Uterus (tissue), 4 donors: Measurements from ENCODE around the gene LARP1B. TPM values are rescaled to one million over a fixed set of nuclear protein-coding genes. Genes with fewer than 3 reads are reported as not detected.
"Not testable (repeated sequence)": the region's sequence is repeated elsewhere in the genome, so short reads cannot be mapped to it uniquely, and the experiment has no call there.

Source experiments
- DNase-seq, 2 donors: peaks; one replicate each; pipeline ENCODE4 v3.0.0-alpha.2; 2019 to 2020
- H3K27ac ChIP-seq, 2 donors: fragments of 200-600 bp; sonication (generic); 1 replicate in 1 of 2; 2 replicates in 1 of 2; pipeline ENCODE4 v1.5.1; 2016 to 2018
- H3K27me3 ChIP-seq, 2 donors: fragments of 200-600 bp; sonication (generic); one replicate each; pipeline ENCODE4 v1.5.1; 2018 to 2019; ENCODE audit warnings: control low read depth in 1 of 2
- H3K36me3 ChIP-seq, 2 donors: fragments of 200-600 bp; sonication (generic); one replicate each; pipeline ENCODE4 v1.5.1; 2019; ENCODE audit warnings: control low read depth in 1 of 2
- H3K4me1 ChIP-seq, 2 donors: fragments of 200-600 bp; sonication (generic); one replicate each; pipeline ENCODE4 v1.5.1; 2018 to 2019; ENCODE audit warnings: control low read depth in 1 of 2
- H3K4me3 ChIP-seq, 2 donors: fragments of 200-600 bp; sonication (generic); 1 replicate in 1 of 2; 2 replicates in 1 of 2; pipeline ENCODE4 v1.5.1; 2018 to 2019; ENCODE audit warnings: mild to moderate bottlenecking in 1 of 2
- H3K9me3 ChIP-seq, 2 donors: fragments of 200-600 bp; sonication (generic); one replicate each; pipeline ENCODE4 v1.5.1; 2019; ENCODE audit warnings: control low read depth in 1 of 2
- POLR2A ChIP-seq, 2 donors: fragments of 450-650 bp; IDR thresholded peaks; one replicate each; pipeline ENCODE4 v1.6.1; 2016; ENCODE audit warnings: antibody characterized with exemption in 2 of 2, mild to moderate bottlenecking in 1 of 2, moderate library complexity in 1 of 2
- intact Hi-C: fragments of 100-400 bp; cut with DNase I; formaldehyde crosslinking; loops from one replicate; pipeline ENCODE4 v1.15.1; 2023; ENCODE audit warnings: low total_unique reads
- total RNA-seq, 4 donors: library from RNA; depleted of rRNA in 3 of 4; stranded (reverse); fragments of >200 nt in 3 of 4; gene quantifications; one replicate each; pipeline versions ENCODE4 v1.1.0 to v1.2.4, GENCODE V29; 2014 to 2023
- TF ChIP-seq, protein P1 (sequence below), 4 experiments: fragments of 200-600 bp in 2 of 4; fragments of 450-650 bp in 2 of 4; sonication (generic) in 2 of 4; IDR thresholded peaks; one replicate each; pipeline ENCODE4 v1.5.1; 2016 to 2019; ENCODE audit warnings: antibody characterized with exemption in 4 of 4, mild to moderate bottlenecking in 2 of 4, moderate library complexity in 1 of 4
- donor health status: DM: yes; HTN: yes; CAD: no.

The LARP1B gene
- total RNA-seq, 4 donors from 2014 or later = 11.2 to 41.5 (median 36.1) TPM

DNA sequence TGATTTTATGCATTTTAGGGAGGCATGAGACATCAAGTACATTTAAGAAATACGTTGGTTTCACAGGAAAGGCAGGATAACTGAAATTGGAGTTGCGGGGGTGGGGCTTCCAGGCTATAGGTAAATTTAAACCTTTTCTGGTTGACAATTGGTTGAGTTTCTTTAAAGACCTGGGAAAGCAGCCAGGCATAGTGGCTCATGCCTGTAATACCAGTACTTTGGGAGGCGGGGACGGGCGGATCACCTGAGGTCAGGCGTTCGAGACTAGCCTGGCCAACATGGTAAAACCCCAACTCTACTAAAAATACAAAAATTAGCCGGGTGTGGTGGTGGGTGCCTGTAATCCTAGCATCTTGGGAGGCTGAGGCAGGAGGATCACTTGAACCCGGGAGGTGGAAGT lies 6.2 kb upstream of the LARP1B start:
- H3K4me1 ChIP-seq, H3K27ac ChIP-seq, H3K27me3 ChIP-seq, H3K9me3 ChIP-seq, DNase-seq, H3K4me3 ChIP-seq, intact Hi-C loops, H3K36me3 ChIP-seq: not testable (repeated sequence)

DNA sequence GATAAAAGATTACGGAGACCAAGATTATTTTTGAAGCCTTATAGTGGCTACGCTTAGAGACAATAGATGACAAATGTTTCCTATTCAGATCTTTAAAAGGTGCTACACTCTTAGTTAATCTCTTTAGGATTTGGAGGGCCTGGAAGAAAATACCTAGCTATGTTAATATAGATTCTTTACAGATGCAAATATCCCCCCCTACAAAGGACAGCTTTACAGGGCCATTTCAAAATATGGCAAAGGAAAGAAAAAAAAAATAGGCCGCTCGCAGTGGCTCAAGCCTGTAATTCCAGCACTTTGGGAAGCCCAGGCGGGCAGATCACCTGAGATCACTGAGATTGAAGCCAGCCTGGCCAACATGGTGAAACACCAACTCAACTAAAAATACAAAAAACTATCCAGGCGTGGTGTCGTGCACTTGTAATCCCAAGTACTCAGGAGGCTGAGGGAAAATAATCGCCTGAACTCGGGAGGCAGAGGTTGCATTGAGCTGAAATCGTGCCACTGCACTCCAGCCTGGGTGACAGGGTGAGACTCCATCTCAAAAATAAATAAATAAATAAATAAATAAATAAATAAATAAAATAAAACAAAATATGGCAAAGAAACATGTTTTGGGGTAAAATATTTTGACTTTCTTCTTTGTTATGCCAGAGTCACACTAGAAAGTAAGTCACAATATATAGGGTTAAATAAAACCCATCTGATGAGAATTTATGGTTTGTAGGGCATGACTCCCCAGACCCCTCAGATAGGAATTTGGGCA lies 5.5 kb upstream of the LARP1B start:
- H3K4me3 ChIP-seq, H3K27me3 ChIP-seq, H3K9me3 ChIP-seq, intact Hi-C loops, H3K27ac ChIP-seq, H3K36me3 ChIP-seq, DNase-seq, H3K4me1 ChIP-seq: not testable (repeated sequence)

DNA sequence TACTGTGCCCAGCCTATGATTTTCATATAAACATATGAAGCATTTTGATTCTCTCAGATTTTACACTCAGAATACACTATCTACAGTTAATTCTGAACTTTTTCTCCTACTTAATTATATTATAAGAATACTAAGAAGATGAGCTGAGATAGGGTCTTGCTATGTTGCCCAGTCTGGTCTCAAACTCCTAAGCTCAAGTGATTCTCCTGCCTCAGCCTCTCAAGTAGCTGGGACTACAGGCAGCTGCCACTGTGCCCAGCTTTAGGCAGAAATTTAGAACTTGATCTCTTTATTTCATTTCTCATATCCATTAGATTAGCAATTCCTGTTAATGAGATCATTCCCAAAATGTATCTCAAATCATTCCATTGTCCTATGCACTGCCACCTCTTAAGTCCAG lies 4.7 kb upstream of the LARP1B start:
- Histone ChIP-seq H3K4me3 (no peak overlapping the region), H3K27ac (no peak overlapping the region), H3K27me3 (no peaks in the 10 kb centered on the region), H3K36me3 (no peaks in the 10 kb centered on the region), H3K4me1 (no peaks in the 10 kb centered on the region), H3K9me3 (no peaks in the 10 kb centered on the region)
- TF ChIP-seq POLR2A (IDR thresholded peaks at IDR 0.05) = no peak
- TF ChIP-seq, protein P1, sequence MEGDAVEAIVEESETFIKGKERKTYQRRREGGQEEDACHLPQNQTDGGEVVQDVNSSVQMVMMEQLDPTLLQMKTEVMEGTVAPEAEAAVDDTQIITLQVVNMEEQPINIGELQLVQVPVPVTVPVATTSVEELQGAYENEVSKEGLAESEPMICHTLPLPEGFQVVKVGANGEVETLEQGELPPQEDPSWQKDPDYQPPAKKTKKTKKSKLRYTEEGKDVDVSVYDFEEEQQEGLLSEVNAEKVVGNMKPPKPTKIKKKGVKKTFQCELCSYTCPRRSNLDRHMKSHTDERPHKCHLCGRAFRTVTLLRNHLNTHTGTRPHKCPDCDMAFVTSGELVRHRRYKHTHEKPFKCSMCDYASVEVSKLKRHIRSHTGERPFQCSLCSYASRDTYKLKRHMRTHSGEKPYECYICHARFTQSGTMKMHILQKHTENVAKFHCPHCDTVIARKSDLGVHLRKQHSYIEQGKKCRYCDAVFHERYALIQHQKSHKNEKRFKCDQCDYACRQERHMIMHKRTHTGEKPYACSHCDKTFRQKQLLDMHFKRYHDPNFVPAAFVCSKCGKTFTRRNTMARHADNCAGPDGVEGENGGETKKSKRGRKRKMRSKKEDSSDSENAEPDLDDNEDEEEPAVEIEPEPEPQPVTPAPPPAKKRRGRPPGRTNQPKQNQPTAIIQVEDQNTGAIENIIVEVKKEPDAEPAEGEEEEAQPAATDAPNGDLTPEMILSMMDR (IDR thresholded peaks at IDR 0.05) = no peak
- intact Hi-C loops = no loop called here
- DNase-seq = no peak

DNA sequence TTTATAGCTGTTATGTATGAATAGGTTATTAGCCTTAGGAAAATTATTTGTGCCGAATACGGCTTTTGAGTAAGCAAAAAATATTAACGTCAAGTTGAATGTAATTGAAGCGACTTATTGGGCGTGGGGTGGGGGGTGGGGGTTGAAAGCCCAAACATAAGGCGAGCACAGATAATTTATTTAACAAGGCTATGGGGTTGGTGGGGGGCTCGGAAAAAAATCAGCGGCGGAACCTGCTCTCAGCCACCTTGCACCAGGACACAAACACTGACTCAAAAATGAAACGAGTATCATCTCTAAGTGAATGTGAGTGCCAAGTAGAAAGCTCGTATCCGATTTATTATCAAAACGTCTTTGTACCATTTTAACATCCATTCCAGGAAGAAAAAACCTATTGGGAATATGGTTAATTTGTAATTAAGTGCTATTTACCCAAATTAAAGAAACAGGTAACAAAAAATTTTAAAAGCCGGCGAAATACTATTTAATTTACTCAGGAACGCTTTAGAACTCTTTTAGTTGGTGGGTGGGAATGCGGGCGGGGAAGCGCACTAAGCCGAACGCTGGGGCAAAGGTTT lies 902 bp upstream of the LARP1B start:
- Histone ChIP-seq H3K9me3 (no peaks in the 10 kb centered on the region), H3K4me3 (peak overlapping the region; percentile 80 to 96), H3K4me1 (no peaks in the 10 kb centered on the region), H3K36me3 (no peaks in the 10 kb centered on the region), H3K27me3 (no peaks in the 10 kb centered on the region), H3K27ac (peak overlapping the region; percentile 88 to 95)
- no peak for DNase-seq
- no peak for TF ChIP-seq POLR2A (IDR thresholded peaks at IDR 0.05)
- TF ChIP-seq, protein P1 (IDR thresholded peaks at IDR 0.05) = no peak
- intact Hi-C loops = loop anchor here (10.0 kb wide), 1 partner anchor 95 kb away; the partner anchor contains the start of genes ABHD18 and MFSD8

DNA sequence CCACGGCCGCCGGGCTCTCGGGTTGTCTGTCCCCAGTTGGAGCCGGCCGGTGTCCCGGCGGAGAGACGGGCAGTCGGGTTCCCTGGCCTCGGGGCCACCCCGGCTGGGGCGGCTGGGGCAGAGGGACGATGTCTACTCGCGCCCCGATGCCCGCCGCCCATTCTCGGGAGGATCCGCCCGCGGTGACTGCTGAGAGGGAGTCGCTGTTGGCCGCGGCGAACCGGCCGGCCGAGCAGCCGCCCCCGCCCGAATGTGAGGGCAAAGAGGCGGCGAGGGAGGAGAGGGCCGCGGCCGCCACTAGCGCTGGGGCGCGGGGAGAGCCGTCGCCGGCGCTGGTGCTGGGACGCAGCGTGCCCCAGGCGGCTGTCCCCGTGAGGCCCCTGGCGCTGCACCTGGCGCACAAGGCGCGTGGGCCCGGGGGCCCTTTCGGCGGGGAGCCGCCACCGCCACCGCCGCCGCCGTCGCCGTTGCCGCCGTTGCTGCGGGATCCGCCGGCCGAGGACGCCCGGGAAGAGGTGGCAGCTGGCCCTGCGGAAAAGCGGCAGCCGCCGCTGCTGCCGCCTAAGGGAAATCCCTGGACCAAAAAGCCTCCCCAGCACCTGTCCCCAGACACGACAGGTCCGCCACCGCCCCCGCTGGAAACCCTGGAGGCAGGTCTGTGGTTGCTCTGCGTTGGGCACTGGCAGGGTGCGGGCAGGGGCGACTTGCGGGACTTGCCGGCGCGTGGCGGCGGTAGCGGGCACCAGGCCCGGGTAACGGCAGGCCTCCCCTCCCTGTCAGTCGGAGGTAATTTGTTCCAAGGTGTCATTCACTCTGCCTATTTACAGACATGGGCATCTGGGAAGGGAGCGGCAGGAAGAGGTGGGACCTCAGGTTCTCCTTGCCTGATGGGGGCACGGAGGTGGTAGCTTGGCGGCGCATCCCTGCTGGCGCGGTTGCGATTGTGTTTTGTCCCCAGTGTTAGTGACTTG lies 739 bp downstream of the LARP1B start:
- H3K9me3 ChIP-seq = no peaks in the 10 kb centered on the region
- no peak for TF ChIP-seq POLR2A (IDR thresholded peaks at IDR 0.05)
- TF ChIP-seq, protein P1 (IDR thresholded peaks at IDR 0.05) = peak in 1 of 4 experiments; percentile 2
- H3K27ac ChIP-seq = peak overlapping the region; percentile 88 to 95
- H3K27me3 ChIP-seq = no peaks in the 10 kb centered on the region
- H3K4me3 ChIP-seq = peak overlapping the region; percentile 80 to 96
- DNase-seq = peak; percentile 35 to 47
- no peaks in the 10 kb centered on the region for H3K36me3 ChIP-seq
- intact Hi-C loops = loop anchor here (10.0 kb wide), 1 partner anchor 97 kb away; the partner anchor contains the start of genes ABHD18 and MFSD8
- no peaks in the 10 kb centered on the region for H3K4me1 ChIP-seq

DNA sequence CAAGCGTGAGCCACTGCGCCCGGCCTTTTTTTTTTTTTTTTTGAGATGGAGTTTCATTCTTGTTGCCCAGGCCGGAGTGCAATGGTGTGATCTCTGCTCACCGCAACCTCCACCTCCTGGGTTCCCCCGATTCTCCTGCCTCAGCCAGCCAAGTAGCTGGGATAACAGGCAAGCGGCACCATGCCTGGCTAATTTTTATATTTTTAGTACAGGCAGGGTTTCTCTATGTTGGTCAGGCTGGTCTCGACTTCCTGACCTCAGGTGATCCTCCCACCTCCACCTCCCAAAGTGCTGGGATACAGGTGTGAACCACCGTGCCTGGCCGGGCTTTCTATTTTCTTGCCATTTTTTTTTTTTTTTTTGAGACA lies 5.3 kb downstream of the LARP1B start:
- not testable (repeated sequence) for H3K27me3 ChIP-seq, H3K27ac ChIP-seq, H3K9me3 ChIP-seq, H3K36me3 ChIP-seq, H3K4me3 ChIP-seq, DNase-seq, H3K4me1 ChIP-seq
- intact Hi-C loops = loop anchor here (10.0 kb wide), 1 partner anchor 102 kb away; the partner anchor contains the start of genes ABHD18 and MFSD8
